SK-N-SH treated with all-trans-retinoic acid at 6 μM for 48 hours (cell line): ENCODE data around the gene HCRTR1.

Experiments
- RARB ChIP-seq: fragments of 250-450 bp; sonication (Bioruptor Pico); IDR thresholded peaks from 2 replicates; pipeline ENCODE4 v1.8.0; 2021; ENCODE audit warnings: mild to moderate bottlenecking, moderate library complexity
- TF ChIP-seq, protein P1 (sequence below): fragments of 250-450 bp; sonication (Bioruptor Pico); IDR thresholded peaks from 2 replicates; pipeline ENCODE4 v1.5.1; 2020; ENCODE audit warnings: low read depth, mild to moderate bottlenecking, moderate library complexity
- TF ChIP-seq, protein P2 (sequence below): fragments of 250-450 bp; sonication (Bioruptor Pico); IDR thresholded peaks from 2 replicates; pipeline ENCODE4 v1.8.0; 2020; ENCODE audit warnings: mild to moderate bottlenecking, moderate library complexity, borderline replicate concordance

DNA sequence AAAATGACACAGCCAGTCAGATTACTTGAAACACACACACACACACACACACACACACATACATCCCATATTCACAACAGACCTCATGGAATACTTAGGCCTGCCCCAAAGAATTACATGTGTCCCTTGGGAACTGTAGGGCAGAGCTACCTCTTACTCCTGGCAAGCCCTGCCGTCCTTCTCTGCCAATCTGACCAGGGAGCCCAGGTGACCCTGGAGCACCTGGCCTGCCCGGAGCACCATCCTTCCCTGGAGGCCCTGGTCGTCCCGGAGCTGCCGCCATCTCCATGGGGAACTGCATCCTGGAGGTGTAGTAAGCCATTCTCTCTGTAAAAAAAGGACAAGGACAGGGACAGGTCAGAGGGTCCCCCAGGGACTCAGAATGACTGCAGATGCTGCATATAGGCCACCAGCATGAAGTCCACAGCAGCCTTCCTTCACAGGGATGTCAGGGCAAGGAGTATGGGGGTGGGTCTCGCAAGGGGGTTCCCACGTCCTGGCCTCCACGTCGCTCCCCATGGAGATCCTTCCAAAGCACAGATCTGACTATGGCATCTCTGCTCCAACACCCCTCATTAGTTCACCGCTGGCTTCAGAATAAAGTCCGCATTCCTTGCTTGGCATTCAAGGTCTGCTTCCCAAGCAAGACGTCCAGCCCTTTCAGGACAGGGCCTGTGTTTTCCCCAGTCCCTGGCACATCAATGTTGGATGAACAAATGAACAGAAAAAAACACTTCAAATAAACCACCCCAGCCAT, 36.4 kb downstream of the HCRTR1 start:
- TF ChIP-seq, protein P1, sequence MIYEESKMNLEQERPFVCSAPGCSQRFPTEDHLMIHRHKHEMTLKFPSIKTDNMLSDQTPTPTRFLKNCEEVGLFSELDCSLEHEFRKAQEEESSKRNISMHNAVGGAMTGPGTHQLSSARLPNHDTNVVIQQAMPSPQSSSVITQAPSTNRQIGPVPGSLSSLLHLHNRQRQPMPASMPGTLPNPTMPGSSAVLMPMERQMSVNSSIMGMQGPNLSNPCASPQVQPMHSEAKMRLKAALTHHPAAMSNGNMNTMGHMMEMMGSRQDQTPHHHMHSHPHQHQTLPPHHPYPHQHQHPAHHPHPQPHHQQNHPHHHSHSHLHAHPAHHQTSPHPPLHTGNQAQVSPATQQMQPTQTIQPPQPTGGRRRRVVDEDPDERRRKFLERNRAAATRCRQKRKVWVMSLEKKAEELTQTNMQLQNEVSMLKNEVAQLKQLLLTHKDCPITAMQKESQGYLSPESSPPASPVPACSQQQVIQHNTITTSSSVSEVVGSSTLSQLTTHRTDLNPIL (CRISPR knock-in tag): no peak
- no peak for TF ChIP-seq RARB (CRISPR knock-in tag)
- TF ChIP-seq, protein P2, sequence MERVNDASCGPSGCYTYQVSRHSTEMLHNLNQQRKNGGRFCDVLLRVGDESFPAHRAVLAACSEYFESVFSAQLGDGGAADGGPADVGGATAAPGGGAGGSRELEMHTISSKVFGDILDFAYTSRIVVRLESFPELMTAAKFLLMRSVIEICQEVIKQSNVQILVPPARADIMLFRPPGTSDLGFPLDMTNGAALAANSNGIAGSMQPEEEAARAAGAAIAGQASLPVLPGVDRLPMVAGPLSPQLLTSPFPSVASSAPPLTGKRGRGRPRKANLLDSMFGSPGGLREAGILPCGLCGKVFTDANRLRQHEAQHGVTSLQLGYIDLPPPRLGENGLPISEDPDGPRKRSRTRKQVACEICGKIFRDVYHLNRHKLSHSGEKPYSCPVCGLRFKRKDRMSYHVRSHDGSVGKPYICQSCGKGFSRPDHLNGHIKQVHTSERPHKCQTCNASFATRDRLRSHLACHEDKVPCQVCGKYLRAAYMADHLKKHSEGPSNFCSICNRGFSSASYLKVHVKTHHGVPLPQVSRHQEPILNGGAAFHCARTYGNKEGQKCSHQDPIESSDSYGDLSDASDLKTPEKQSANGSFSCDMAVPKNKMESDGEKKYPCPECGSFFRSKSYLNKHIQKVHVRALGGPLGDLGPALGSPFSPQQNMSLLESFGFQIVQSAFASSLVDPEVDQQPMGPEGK (CRISPR knock-in tag): no peak
